ENCODE data around the gene FKBP5.

- TF ChIP-seq TBL1XR1 (IDR thresholded peaks at IDR 0.05; ENCODE audit: low read depth, low read length) (no peak), EZH2 (IDR thresholded peaks at IDR 0.05; ENCODE audit: borderline replicate concordance, control insufficient read depth, low read depth, low read length) (no peak), BACH1 (IDR thresholded peaks at IDR 0.05; ENCODE audit: borderline replicate concordance) (no peak), CTCF (IDR thresholded peaks at IDR 0.05 in 2 of 3, conservative IDR thresholded peaks at IDR 0.05 in 1 of 3; ENCODE audit: control insufficient read depth in 2 of 3, extremely low read depth in 1 of 3, insufficient read depth in 1 of 3, low read depth in 3 of 3, low read length in 3 of 3) (no peak), RAD21 (IDR thresholded peaks at IDR 0.05; ENCODE audit: insufficient read depth, low read depth, low read length) (no peak), ZZZ3 (IDR thresholded peaks at IDR 0.05; ENCODE audit: control insufficient read depth, insufficient read length, low read depth) (no peak), ZBTB4 (CRISPR knock-in tag; IDR thresholded peaks at IDR 0.05) (no peak), ZBTB33 (IDR thresholded peaks at IDR 0.05) (no peak), MYC (IDR thresholded peaks at IDR 0.05; ENCODE audit: insufficient read depth, insufficient read length, insufficient replicate concordance, low read length, severe bottlenecking) (no peak), ATF2 (IDR thresholded peaks at IDR 0.05; ENCODE audit: low read length) (no peak), RUNX3 (IDR thresholded peaks at IDR 0.05; ENCODE audit: low read length) (no peak)
Measured at GRCh38 chr6:35544769-35545361, 143.8 kb downstream of the FKBP5 start.

Data from GM12878 (cell line).